ENCODE data around the gene SLC12A4. TPM values are rescaled to one million over a fixed set of nuclear protein-coding genes. Genes with fewer than 3 reads are reported as not detected.
A peak's percentile ranks its signal among the peaks of the same experiment; 100 is the strongest.

Gene SLC12A4
- total RNA-seq, 4 donors from 2014 or later, result 25.6 to 137 (median 62.3) TPM

DNA sequence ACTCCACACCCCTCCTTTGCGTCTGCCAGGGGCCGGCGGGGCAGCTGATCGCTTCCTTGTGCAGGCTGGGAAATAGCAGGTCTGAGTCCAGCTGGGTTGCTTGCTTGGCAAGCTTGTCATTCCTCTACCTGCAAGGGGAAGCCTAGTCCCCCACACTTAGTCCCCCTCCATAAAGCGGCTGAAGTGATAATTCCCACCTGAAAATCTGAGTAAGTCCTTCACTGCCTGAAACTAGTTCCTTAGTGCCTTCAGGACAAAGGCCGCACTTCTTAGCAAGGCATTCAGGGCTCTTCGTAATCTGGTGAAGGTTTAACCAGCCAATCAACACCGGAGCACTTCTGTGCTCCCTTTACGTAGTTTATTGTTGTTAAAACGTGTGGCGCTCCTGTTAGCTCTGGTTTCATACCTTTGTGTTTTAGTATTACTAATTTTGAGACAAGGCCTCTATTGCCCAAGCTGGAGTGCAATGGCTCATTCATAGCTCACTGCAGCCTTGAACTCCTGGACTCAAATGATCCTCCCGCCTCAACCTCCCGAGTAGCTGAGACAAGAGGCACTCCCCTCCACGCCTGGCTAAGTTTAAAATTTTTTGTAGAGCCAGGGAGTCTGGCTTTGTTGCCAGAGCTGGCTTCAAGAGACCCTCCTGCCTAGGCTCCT lies 74.6 kb downstream of the SLC12A4 start:
- intact Hi-C loops (cut with DNase I; ENCODE audit: low total_unique reads), result no loop called here
- peaks cover 0 to 11% of the 10 kb centered on the region in 2 donors for H3K4me1 ChIP-seq
- TF ChIP-seq, protein P1, sequence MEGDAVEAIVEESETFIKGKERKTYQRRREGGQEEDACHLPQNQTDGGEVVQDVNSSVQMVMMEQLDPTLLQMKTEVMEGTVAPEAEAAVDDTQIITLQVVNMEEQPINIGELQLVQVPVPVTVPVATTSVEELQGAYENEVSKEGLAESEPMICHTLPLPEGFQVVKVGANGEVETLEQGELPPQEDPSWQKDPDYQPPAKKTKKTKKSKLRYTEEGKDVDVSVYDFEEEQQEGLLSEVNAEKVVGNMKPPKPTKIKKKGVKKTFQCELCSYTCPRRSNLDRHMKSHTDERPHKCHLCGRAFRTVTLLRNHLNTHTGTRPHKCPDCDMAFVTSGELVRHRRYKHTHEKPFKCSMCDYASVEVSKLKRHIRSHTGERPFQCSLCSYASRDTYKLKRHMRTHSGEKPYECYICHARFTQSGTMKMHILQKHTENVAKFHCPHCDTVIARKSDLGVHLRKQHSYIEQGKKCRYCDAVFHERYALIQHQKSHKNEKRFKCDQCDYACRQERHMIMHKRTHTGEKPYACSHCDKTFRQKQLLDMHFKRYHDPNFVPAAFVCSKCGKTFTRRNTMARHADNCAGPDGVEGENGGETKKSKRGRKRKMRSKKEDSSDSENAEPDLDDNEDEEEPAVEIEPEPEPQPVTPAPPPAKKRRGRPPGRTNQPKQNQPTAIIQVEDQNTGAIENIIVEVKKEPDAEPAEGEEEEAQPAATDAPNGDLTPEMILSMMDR (IDR thresholded peaks at IDR 0.05), result no peak
- no peak for TF ChIP-seq POLR2A (IDR thresholded peaks at IDR 0.05)

More for the DNA sequence above, 74.6 kb downstream of the SLC12A4 start:
- Histone ChIP-seq H3K9me3 (no peaks in the 10 kb centered on the region), H3K4me3 (peak overlapping the region; percentile 93 to 94), H3K27me3 (no peaks in the 10 kb centered on the region), H3K36me3 (no peaks in the 10 kb centered on the region), H3K27ac (peak overlapping the region; percentile 88 to 94)
- no peak for DNase-seq

Small RNAs within 50 kb of the gene (small RNA-seq; reads per million reads assigned to genes)
- gene RNU6-359P, result not detected

Other genes with a start within 250 kb of the SLC12A4 start
- gene GFOD2, start 249.3 kb downstream of the SLC12A4 start, total RNA-seq, result 10 to 100 TPM; 11.0 to 28.5 (median 26.3) TPM
- 10 to 100 TPM in 1 of 4 donors, 1 to 10 TPM in 3; 4.9 to 22.7 (median 8.5) TPM for gene RANBP10, start 162.1 kb downstream of the SLC12A4 start, total RNA-seq
- gene TSNAXIP1, start 161.7 kb downstream of the SLC12A4 start, total RNA-seq, result 1 to 10 TPM; 2.7 to 4.9 (median 3.6) TPM
- 100 to 1,000 TPM in 1 of 4 donors, 10 to 100 TPM in 3; 43.3 to 105 (median 57.6) TPM for gene THAP11, start 126.3 kb downstream of the SLC12A4 start, total RNA-seq
- 10 to 100 TPM; 43.8 to 76.1 (median 65.4) TPM for gene NUTF2, start 121.7 kb downstream of the SLC12A4 start, total RNA-seq
- 10 to 100 TPM; 29.4 to 70.2 (median 52.8) TPM for gene CENPT, start 120.9 kb downstream of the SLC12A4 start, total RNA-seq
- gene EDC4, start 95.6 kb downstream of the SLC12A4 start, total RNA-seq, result 10 to 100 TPM; 19.4 to 63.7 (median 50.7) TPM
- 1 to 10 TPM in 1 of 4 donors, not detected in 3; 2.1 TPM for gene NRN1L, start 83.8 kb downstream of the SLC12A4 start, total RNA-seq
- gene PSKH1, start 75.4 kb downstream of the SLC12A4 start, total RNA-seq, result 10 to 100 TPM in 3 of 4 donors, 1 to 10 TPM in 1; 3.1 to 34.3 (median 24.5) TPM
- 1 to 10 TPM in 1 of 4 donors, not detected in 3; 1.0 TPM for gene CTRL, start 36.8 kb downstream of the SLC12A4 start, total RNA-seq
- 10 to 100 TPM in 3 of 4 donors, 1 to 10 TPM in 1; 9.5 to 30.7 (median 15.3) TPM for gene PSMB10, start 31.8 kb downstream of the SLC12A4 start, total RNA-seq
- 10 to 100 TPM; 11.0 to 75.2 (median 12.4) TPM for gene LCAT, start 24.5 kb downstream of the SLC12A4 start, total RNA-seq
- gene DPEP3, start 11.9 kb upstream of the SLC12A4 start, total RNA-seq, result under 1 TPM in 1 of 4 donors, not detected in 3; 0.14 TPM
- gene DPEP2, start 30.8 kb upstream of the SLC12A4 start, total RNA-seq, result 1 to 10 TPM in 1 of 4 donors, under 1 TPM in 2, not detected in 1; 0.77 to 2.3 (median 0.83) TPM
- not detected for gene DPEP2NB, start 47.3 kb upstream of the SLC12A4 start, total RNA-seq
- gene DDX28, start 54.6 kb upstream of the SLC12A4 start, total RNA-seq, result 10 to 100 TPM in 2 of 4 donors, 1 to 10 TPM in 2; 2.9 to 14.1 (median 11.8) TPM
- 10 to 100 TPM in 1 of 4 donors, 1 to 10 TPM in 3; 2.0 to 18.4 (median 5.6) TPM for gene DUS2, start 54.6 kb upstream of the SLC12A4 start, total RNA-seq
- gene NFATC3, start 116.7 kb upstream of the SLC12A4 start, total RNA-seq, result 10 to 100 TPM; 22.6 to 74.0 (median 48.4) TPM

Measured in uterus (tissue), 4 donors.